BJ (cell line): Measurements from ENCODE around the gene RIPOR2. TPM values are rescaled to one million over a fixed set of nuclear protein-coding genes. Genes with fewer than 3 reads are reported as not detected.

Source experiments
- CTCF ChIA-PET: fragments of 350-600 bp; formaldehyde crosslinking; extraction: SDS; loops from one replicate; lab custom pipeline; 2021; ENCODE audit warnings: antibody characterized with exemption, inconsistent platforms; lab: Yijun Ruan, JAX
- POLR2A ChIA-PET: fragments of 300-600 bp; sonication (Branson Sonifier 250); formaldehyde crosslinking; extraction: SDS; loops from one replicate; lab custom pipeline; 2021; ENCODE audit warnings: antibody characterized with exemption; lab: Charles Lee
- DNase-seq: peaks from one replicate; pipeline ENCODE4 v3.0.0-alpha.2; 2011; ENCODE audit warnings: low read depth
- H3K27me3 ChIP-seq: 2 replicates; pipeline ENCODE4 v1.6.0; 2011; ENCODE audit warnings: low read length; ENCODE audit not compliant: control insufficient read depth, insufficient read depth
- H3K36me3 ChIP-seq: 2 replicates; pipeline ENCODE4 v1.5.1; 2011; ENCODE audit warnings: low read length; ENCODE audit not compliant: control insufficient read depth, insufficient read depth
- H3K4me3 ChIP-seq: 2 replicates; pipeline ENCODE4 v1.5.1; 2011; ENCODE audit warnings: low read depth, mild to moderate bottlenecking, control low read depth, low read length
- CTCF ChIP-seq: IDR thresholded peaks from 2 replicates; pipeline ENCODE4 v1.5.1; 2011; ENCODE audit warnings: low read depth, mild to moderate bottlenecking, control low read depth, inconsistent platforms, low read length, moderate library complexity; ENCODE audit not compliant: insufficient read depth
- polyA plus RNA-seq: library from polyadenylated mRNA; depleted of rRNA; stranded (reverse); fragments of >200 nt; gene quantifications from 2 replicates; pipeline ENCODE4 v1.2.3, GENCODE V29; 2011

The RIPOR2 gene
- polyA plus RNA-seq, 1 experiment = 52.6 TPM

- H3K4me3 ChIP-seq = no peak overlapping the region
- CTCF ChIA-PET = interaction anchor here (1.0 kb wide), 1 partner anchor 12 kb away, joined by 3 read pairs; no protein-coding TSS in a partner anchor
- DNase-seq = no peak
- TF ChIP-seq CTCF = no peak
- H3K27me3 ChIP-seq = no peaks in the 10 kb centered on the region
- POLR2A ChIA-PET = no interaction called here
- H3K36me3 ChIP-seq = no peaks in the 10 kb centered on the region
Observed at GRCh38 chr6:24761193-24761835, 174.4 kb downstream of the RIPOR2 start.

GRCh38 chr6:24760210-24760609 is 175.6 kb downstream of the RIPOR2 start:
- TF ChIP-seq CTCF = no peak
- DNase-seq = no peak
- ChIA-PET CTCF (interaction anchor here (0.9 to 2.8 kb wide), 3 partner anchors 10 to 180 kb away, joined by 4 to 10 read pairs (median 5); no protein-coding TSS in a partner anchor), POLR2A (interaction anchor here (0.6 kb wide), 1 partner anchor 14 kb away, joined by 3 read pairs; no protein-coding TSS in a partner anchor)
- Histone ChIP-seq H3K4me3 (no peak overlapping the region), H3K27me3 (no peaks in the 10 kb centered on the region), H3K36me3 (no peaks in the 10 kb centered on the region)

GRCh38 chr6:24759718-24760117 is 176.0 kb downstream of the RIPOR2 start:
- DNase-seq = no peak
- Histone ChIP-seq H3K36me3 (no peaks in the 10 kb centered on the region), H3K4me3 (no peak overlapping the region), H3K27me3 (no peaks in the 10 kb centered on the region)
- POLR2A ChIA-PET = no interaction called here
- no peak for TF ChIP-seq CTCF
- CTCF ChIA-PET = interaction anchor here (0.6 to 2.8 kb wide), 4 partner anchors 10 to 179 kb away, joined by 3 to 10 read pairs (median 4); no protein-coding TSS in a partner anchor

- ChIA-PET POLR2A (no interaction called here), CTCF (no interaction called here)
- DNase-seq = no peak
Observed at GRCh38 chr6:24757611-24758010, 178.1 kb downstream of the RIPOR2 start.

More at GRCh38 chr6:24757611-24758010, 178.1 kb downstream of the RIPOR2 start:
- Histone ChIP-seq H3K4me3 (no peak overlapping the region), H3K36me3 (no peaks in the 10 kb centered on the region), H3K27me3 (no peaks in the 10 kb centered on the region)
- TF ChIP-seq CTCF = no peak
